ENCODE measurements around the gene PRDM16. TPM values are rescaled to one million over a fixed set of nuclear protein-coding genes. Genes with fewer than 3 reads are reported as not detected.

Gene PRDM16
- polyA plus RNA-seq, 2 of the 4 experiments (the other 2 are of a cell fraction): 0.03 to 0.35 TPM

DNA sequence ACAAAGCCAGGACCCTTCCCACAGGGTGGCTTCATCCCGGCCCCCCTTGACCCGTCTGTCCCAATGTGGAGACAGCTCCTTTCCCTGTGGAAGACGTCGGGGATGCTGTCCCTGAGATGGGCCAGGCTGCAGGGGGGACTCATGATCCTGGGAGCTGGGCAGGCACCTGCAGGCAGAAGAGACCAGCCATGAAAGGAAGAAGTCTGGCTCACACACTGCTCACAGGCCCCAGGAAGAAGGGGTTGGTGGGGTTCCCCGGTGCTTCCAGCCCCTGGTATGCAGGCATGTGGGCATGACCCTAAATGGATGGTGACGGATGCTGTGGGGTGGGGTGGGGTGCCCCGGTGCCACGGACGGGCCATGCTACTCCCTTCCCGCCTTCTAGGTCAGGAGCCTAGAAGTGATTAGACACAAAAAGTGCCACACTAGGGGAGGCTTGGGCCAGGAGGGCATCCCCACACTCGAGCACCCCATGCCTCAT is 39.5 kb upstream of the PRDM16 start:
- no peak for TF ChIP-seq KDM5A (IDR thresholded peaks at IDR 0.05)
- TF ChIP-seq HEYL (CRISPR knock-in tag; IDR thresholded peaks at IDR 0.05): no peak
- no peak for TF ChIP-seq CHD4 (IDR thresholded peaks at IDR 0.05; ENCODE audit: borderline replicate concordance)
- TF ChIP-seq RFX5 (IDR thresholded peaks at IDR 0.05): no peak
- no peak for TF ChIP-seq FOSL2 (IDR thresholded peaks at IDR 0.05)
- no peak for TF ChIP-seq FOSL2 (CRISPR knock-in tag; IDR thresholded peaks at IDR 0.05)
- no peak for TF ChIP-seq ZC3H11A (IDR thresholded peaks at IDR 0.05)
- no peak for TF ChIP-seq ESRRA (IDR thresholded peaks at IDR 0.05; ENCODE audit: borderline replicate concordance, low read length)
- no peak for TF ChIP-seq RAD21 (conservative IDR thresholded peaks at IDR 0.05 in 1 of 2, IDR thresholded peaks at IDR 0.05 in 1 of 2)
- TF ChIP-seq CBX8 (IDR thresholded peaks at IDR 0.05): no peak
- TF ChIP-seq, protein P1, sequence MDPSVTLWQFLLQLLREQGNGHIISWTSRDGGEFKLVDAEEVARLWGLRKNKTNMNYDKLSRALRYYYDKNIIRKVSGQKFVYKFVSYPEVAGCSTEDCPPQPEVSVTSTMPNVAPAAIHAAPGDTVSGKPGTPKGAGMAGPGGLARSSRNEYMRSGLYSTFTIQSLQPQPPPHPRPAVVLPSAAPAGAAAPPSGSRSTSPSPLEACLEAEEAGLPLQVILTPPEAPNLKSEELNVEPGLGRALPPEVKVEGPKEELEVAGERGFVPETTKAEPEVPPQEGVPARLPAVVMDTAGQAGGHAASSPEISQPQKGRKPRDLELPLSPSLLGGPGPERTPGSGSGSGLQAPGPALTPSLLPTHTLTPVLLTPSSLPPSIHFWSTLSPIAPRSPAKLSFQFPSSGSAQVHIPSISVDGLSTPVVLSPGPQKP (IDR thresholded peaks at IDR 0.05; ENCODE audit: low read depth, low read length): no peak
- no peak for TF ChIP-seq HOXA7 (CRISPR knock-in tag; IDR thresholded peaks at IDR 0.05)
- TF ChIP-seq KDM1A (IDR thresholded peaks at IDR 0.05; ENCODE audit: low read depth): no peak
- no peak for TF ChIP-seq FOSB (CRISPR knock-in tag; IDR thresholded peaks at IDR 0.05)
- TF ChIP-seq RNF2 (IDR thresholded peaks at IDR 0.05; ENCODE audit: borderline replicate concordance, low read depth): no peak
- no peak for TF ChIP-seq JUNB (IDR thresholded peaks at IDR 0.05)
- TF ChIP-seq TP53 (CRISPR knock-in tag; IDR thresholded peaks at IDR 0.05): no peak
- TF ChIP-seq, protein P2, sequence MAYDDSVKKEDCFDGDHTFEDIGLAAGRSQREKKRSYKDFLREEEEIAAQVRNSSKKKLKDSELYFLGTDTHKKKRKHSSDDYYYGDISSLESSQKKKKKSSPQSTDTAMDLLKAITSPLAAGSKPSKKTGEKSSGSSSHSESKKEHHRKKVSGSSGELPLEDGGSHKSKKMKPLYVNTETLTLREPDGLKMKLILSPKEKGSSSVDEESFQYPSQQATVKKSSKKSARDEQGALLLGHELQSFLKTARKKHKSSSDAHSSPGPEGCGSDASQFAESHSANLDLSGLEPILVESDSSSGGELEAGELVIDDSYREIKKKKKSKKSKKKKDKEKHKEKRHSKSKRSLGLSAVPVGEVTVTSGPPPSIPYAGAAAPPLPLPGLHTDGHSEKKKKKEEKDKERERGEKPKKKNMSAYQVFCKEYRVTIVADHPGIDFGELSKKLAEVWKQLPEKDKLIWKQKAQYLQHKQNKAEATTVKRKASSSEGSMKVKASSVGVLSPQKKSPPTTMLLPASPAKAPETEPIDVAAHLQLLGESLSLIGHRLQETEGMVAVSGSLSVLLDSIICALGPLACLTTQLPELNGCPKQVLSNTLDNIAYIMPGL (CRISPR knock-in tag; IDR thresholded peaks at IDR 0.05; ENCODE audit: borderline replicate concordance): no peak
- TF ChIP-seq, protein P3, sequence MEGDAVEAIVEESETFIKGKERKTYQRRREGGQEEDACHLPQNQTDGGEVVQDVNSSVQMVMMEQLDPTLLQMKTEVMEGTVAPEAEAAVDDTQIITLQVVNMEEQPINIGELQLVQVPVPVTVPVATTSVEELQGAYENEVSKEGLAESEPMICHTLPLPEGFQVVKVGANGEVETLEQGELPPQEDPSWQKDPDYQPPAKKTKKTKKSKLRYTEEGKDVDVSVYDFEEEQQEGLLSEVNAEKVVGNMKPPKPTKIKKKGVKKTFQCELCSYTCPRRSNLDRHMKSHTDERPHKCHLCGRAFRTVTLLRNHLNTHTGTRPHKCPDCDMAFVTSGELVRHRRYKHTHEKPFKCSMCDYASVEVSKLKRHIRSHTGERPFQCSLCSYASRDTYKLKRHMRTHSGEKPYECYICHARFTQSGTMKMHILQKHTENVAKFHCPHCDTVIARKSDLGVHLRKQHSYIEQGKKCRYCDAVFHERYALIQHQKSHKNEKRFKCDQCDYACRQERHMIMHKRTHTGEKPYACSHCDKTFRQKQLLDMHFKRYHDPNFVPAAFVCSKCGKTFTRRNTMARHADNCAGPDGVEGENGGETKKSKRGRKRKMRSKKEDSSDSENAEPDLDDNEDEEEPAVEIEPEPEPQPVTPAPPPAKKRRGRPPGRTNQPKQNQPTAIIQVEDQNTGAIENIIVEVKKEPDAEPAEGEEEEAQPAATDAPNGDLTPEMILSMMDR (IDR thresholded peaks at IDR 0.05): no peak
- H3K4me2 ChIP-seq: no peak overlapping the region
- FAIRE-seq: no peak
- DNase-seq (ENCODE audit: low read depth in 1 of 2, low spot score in 1 of 2): no peak
- CTCF ChIA-PET: no interaction called here
- ATAC-seq: no peak
- WGBS (ENCODE audit: missing lambda C conversion rate): no CpG with 5 or more reads among the region's 11 CpGs
- no peak overlapping the region for H3K27ac ChIP-seq
- H3K4me1 ChIP-seq: no peaks in the 10 kb centered on the region
- H3K9me3 ChIP-seq: no peaks in the 10 kb centered on the region
- no peak overlapping the region for H3K4me3 ChIP-seq
- POLR2A ChIA-PET: no interaction called here

DNA sequence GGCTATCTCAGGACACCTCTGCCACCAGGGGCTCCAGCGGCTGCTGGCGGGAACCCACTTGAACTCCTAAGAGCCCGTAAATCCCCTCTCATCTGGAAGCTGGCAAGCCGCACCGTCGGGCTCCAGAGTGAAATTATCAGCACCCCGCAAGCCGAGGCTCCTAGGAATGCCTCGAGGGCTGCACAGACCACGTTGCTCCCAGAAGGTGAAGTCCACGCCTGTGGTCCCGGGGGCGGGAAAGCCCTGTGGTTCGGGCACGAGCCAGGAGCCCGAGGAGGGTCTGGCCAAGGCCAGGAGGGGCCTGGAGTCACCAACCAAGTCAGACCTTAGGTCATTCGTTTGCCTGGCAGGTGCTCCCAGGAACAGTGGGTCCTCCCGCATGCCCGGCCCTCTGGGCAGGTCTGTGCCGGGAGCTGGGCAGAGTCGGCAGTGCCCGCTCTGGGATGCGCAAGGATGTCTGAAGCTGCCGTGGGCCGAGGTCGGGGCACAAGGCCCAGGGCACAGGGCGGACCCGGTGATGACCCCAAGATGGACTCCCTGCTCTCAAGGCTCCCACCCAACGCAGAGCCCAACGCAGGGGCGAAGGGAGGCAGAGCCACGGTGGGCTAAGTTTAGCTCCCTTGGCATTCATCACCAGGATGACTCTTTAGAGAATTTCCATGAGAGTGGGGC is 38.9 kb upstream of the PRDM16 start:
- TF ChIP-seq, protein P3 (IDR thresholded peaks at IDR 0.05): no peak
- no peak for TF ChIP-seq EP300 (IDR thresholded peaks at IDR 0.05)
- TF ChIP-seq POLR2A (IDR thresholded peaks at IDR 0.05; ENCODE audit: low read length): no peak
- TF ChIP-seq, protein P4, sequence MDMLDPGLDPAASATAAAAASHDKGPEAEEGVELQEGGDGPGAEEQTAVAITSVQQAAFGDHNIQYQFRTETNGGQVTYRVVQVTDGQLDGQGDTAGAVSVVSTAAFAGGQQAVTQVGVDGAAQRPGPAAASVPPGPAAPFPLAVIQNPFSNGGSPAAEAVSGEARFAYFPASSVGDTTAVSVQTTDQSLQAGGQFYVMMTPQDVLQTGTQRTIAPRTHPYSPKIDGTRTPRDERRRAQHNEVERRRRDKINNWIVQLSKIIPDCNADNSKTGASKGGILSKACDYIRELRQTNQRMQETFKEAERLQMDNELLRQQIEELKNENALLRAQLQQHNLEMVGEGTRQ (IDR thresholded peaks at IDR 0.05): no peak
- no peak for TF ChIP-seq HOXA7 (CRISPR knock-in tag; IDR thresholded peaks at IDR 0.05)
- Histone ChIP-seq H3K9me3 (no peaks in the 10 kb centered on the region), H3K4me2 (no peak overlapping the region), H3K4me3 (no peak overlapping the region), H3K27ac (no peak overlapping the region), H3K4me1 (no peaks in the 10 kb centered on the region)
- 11% methylated on average over 5 of the region's 32 CpGs for WGBS (ENCODE audit: missing lambda C conversion rate)
- ATAC-seq (no peak), DNase-seq (ENCODE audit: low read depth in 1 of 2, low spot score in 1 of 2) (no peak), FAIRE-seq (no peak)
- CTCF ChIA-PET: no interaction called here
- POLR2A ChIA-PET: no interaction called here

All from A549 (cell line).